ENCODE data around the gene COX7A2.

COX7A2 gene

GRCh38 chr6:75230484-75231325 lies 12.9 kb downstream of the COX7A2 start:
- H3K4me3 ChIP-seq = no peak overlapping the region
- H3K36me3 ChIP-seq = no peaks in the 10 kb centered on the region
- peak in 1 of 2 donors; percentile 34 for DNase-seq
- H3K27ac ChIP-seq = no peak overlapping the region
- H3K4me1 ChIP-seq = peaks cover 0 to 31% (median 5%) of the 10 kb centered on the region in 4 donors
- no peaks in the 10 kb centered on the region for H3K9me3 ChIP-seq
- intact Hi-C loops (cut with DNase I; ENCODE audit: low total_unique reads) = no loop called here
- TF ChIP-seq CTCF (IDR thresholded peaks at IDR 0.05) = peak; percentile 57 to 67
- no peaks in the 10 kb centered on the region for H3K27me3 ChIP-seq

GRCh38 chr6:75224303-75224926 lies 19.2 kb downstream of the COX7A2 start:
- H3K4me1 ChIP-seq = peaks cover 0 to 20% (median under 1%) of the 10 kb centered on the region in 4 donors
- H3K36me3 ChIP-seq = no peaks in the 10 kb centered on the region
- no peaks in the 10 kb centered on the region for H3K27me3 ChIP-seq
- no peak overlapping the region for H3K27ac ChIP-seq
- H3K9me3 ChIP-seq = no peaks in the 10 kb centered on the region
- no peak overlapping the region for H3K4me3 ChIP-seq
- no peak for TF ChIP-seq CTCF (IDR thresholded peaks at IDR 0.05)
- no peak for DNase-seq
- intact Hi-C loops (cut with DNase I; ENCODE audit: low total_unique reads) = no loop called here

DNA sequence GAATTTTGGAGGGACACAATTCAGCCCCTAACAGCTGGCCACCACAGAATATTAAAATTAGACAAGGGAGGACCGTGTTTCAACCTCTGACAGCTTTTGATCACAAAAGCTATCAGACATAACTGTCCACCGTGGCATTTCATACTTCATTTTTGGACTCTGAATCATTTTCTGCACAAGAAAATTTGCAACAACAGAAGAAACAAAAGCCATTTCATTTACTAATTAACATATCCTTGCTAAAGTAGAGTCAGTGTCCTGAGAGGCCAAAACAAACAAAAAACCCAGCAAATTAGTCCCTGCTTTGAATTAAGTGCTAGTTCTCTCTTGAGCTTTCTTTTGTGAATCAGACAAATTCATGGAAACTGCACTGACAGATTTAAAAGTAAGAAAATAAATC lies 20.2 kb downstream of the COX7A2 start:
- TF ChIP-seq CTCF (IDR thresholded peaks at IDR 0.05) = no peak
- Histone ChIP-seq H3K27ac (no peak overlapping the region), H3K36me3 (no peaks in the 10 kb centered on the region), H3K4me1 (peaks cover 0 to 20% (median under 1%) of the 10 kb centered on the region in 4 donors), H3K9me3 (no peaks in the 10 kb centered on the region), H3K4me3 (no peak overlapping the region), H3K27me3 (no peaks in the 10 kb centered on the region)
- DNase-seq = no peak
- intact Hi-C loops (cut with DNase I; ENCODE audit: low total_unique reads) = no loop called here

- TF ChIP-seq CTCF (IDR thresholded peaks at IDR 0.05) = no peak
- H3K4me3 ChIP-seq = no peak overlapping the region
- H3K27ac ChIP-seq = no peak overlapping the region
- H3K27me3 ChIP-seq = no peaks in the 10 kb centered on the region
- no peaks in the 10 kb centered on the region for H3K36me3 ChIP-seq
- intact Hi-C loops (cut with DNase I; ENCODE audit: low total_unique reads) = no loop called here
- no peak for DNase-seq
- H3K4me1 ChIP-seq = peaks cover 0 to 25% (median under 1%) of the 10 kb centered on the region in 4 donors
- H3K9me3 ChIP-seq = no peaks in the 10 kb centered on the region
These were observed 21.3 kb downstream of the COX7A2 start for GRCh38 chr6:75222261-75222660.

GRCh38 chr6:75221116-75221515 lies 22.5 kb downstream of the COX7A2 start:
- Histone ChIP-seq H3K4me1 (peaks cover 0 to 25% (median under 1%) of the 10 kb centered on the region in 4 donors), H3K9me3 (no peaks in the 10 kb centered on the region), H3K27me3 (no peaks in the 10 kb centered on the region), H3K27ac (no peak overlapping the region), H3K4me3 (no peak overlapping the region), H3K36me3 (no peaks in the 10 kb centered on the region)
- intact Hi-C loops (cut with DNase I; ENCODE audit: low total_unique reads) = no loop called here
- no peak for DNase-seq
- no peak for TF ChIP-seq CTCF (IDR thresholded peaks at IDR 0.05)
